Fibroblast of lung (primary cell): Measurements from ENCODE around the gene COX4I2. TPM values are rescaled to one million over a fixed set of nuclear protein-coding genes. Genes with fewer than 3 reads are reported as not detected.

Experiments used
- DNase-seq, 2 donors: peaks; one replicate each; pipeline versions ENCODE4 v3.0.0 to v3.0.0-alpha.2; 2010; ENCODE audit warnings: low read depth in 2 of 2
- H2AFZ ChIP-seq: 2 replicates; pipeline ENCODE4 v1.5.1; 2012; ENCODE audit warnings: low read length, control low read depth, inconsistent platforms
- H3K27ac ChIP-seq: 2 replicates; pipeline ENCODE4 v1.5.1; 2011; ENCODE audit warnings: low read length, control low read depth; ENCODE audit not compliant: insufficient read depth
- H3K27me3 ChIP-seq: 2 replicates; pipeline ENCODE4 v1.5.1; 2011; ENCODE audit warnings: mild to moderate bottlenecking, low read length; ENCODE audit not compliant: control insufficient read depth, insufficient read depth
- H3K36me3 ChIP-seq: 2 replicates; pipeline ENCODE4 v1.5.1; 2011; ENCODE audit warnings: low read length; ENCODE audit not compliant: control insufficient read depth, insufficient read depth
- H3K4me1 ChIP-seq: 2 replicates; pipeline ENCODE4 v1.5.1; 2011; ENCODE audit warnings: low read length; ENCODE audit not compliant: control insufficient read depth, insufficient read depth; ENCODE audit errors: extremely low read depth
- H3K4me2 ChIP-seq: 2 replicates; pipeline ENCODE4 v1.5.1; 2011; ENCODE audit warnings: low read length, control low read depth; ENCODE audit not compliant: insufficient read depth; ENCODE audit errors: extremely low read depth
- H3K4me3 ChIP-seq, 4 experiments: fragments of 200-600 bp in 1 of 4; sonication (generic) in 1 of 4; replicated peaks in 1 of 4; 2 replicates each; pipeline ENCODE4 v1.5.1; 2011 to 2016; ENCODE audit warnings: low read length in 4 of 4, low read depth in 3 of 4, mild to moderate bottlenecking in 3 of 4, control low read depth in 2 of 4, inconsistent platforms in 1 of 4, mixed read lengths in 1 of 4; ENCODE audit not compliant: insufficient read depth in 1 of 4; ENCODE audit errors: control extremely low read depth in 1 of 4
- H3K79me2 ChIP-seq: 2 replicates; pipeline ENCODE4 v1.5.1; 2012; ENCODE audit warnings: mild to moderate bottlenecking, low read length, inconsistent platforms; ENCODE audit not compliant: control insufficient read depth, insufficient read depth
- H3K9ac ChIP-seq: 2 replicates; pipeline ENCODE4 v1.5.1; 2011; ENCODE audit warnings: mild to moderate bottlenecking, low read length, control low read depth; ENCODE audit not compliant: insufficient read depth
- H3K9me3 ChIP-seq: 2 replicates; pipeline ENCODE4 v1.5.1; 2012; ENCODE audit warnings: low read depth, low read length; ENCODE audit not compliant: control insufficient read depth, insufficient read depth
- H4K20me1 ChIP-seq: 2 replicates; pipeline ENCODE4 v1.5.1; 2011; ENCODE audit warnings: low read length; ENCODE audit not compliant: control insufficient read depth, insufficient read depth; ENCODE audit errors: extremely low read depth
- CTCF ChIP-seq, 2 donors: IDR thresholded peaks in 1 of 2; conservative IDR thresholded peaks in 1 of 2; 1 replicate in 1 of 2; 2 replicates in 1 of 2; pipeline ENCODE4 v1.5.1; 2011 to 2012; ENCODE audit warnings: low read length in 2 of 2, control low read depth in 1 of 2, inconsistent platforms in 1 of 2, low read depth in 1 of 2, mild to moderate bottlenecking in 1 of 2
- EZH2 ChIP-seq: IDR thresholded peaks from 2 replicates; pipeline ENCODE4 v1.5.1; 2012; ENCODE audit warnings: low read length, control low read depth, mild to moderate bottlenecking; ENCODE audit errors: missing control alignments
- polyA plus RNA-seq, 2 donors: library from polyadenylated mRNA; depleted of rRNA in 1 of 2; stranded (reverse) in 1 of 2; unstranded in 1 of 2; fragments of >200 nt; gene quantifications; 2 replicates each; pipeline ENCODE4 v1.2.1, GENCODE V29; 2011 to 2012; ENCODE audit warnings: missing spikeins in 1 of 2
- total RNA-seq: library from RNA; depleted of rRNA; stranded (reverse); fragments of >200 nt; gene quantifications from 2 replicates; pipeline ENCODE4 v1.2.1, GENCODE V29; 2014

The COX4I2 gene
- total and polyA plus RNA-seq, 2 donors (not counting 1 experiment from before 2014, with no cell fraction given) = not detected

- Histone ChIP-seq H3K36me3 (peaks cover 12% of the 10 kb centered on the region), H4K20me1 (no peaks in the 10 kb centered on the region), H3K9ac (no peak overlapping the region), H2AFZ (no peak overlapping the region), H3K4me2 (peak overlapping the region; percentile 15), H3K9me3 (no peaks in the 10 kb centered on the region), H3K79me2 (peaks cover 80% of the 10 kb centered on the region), H3K27ac (no peak overlapping the region), H3K4me3 (no peak overlapping the region), H3K27me3 (no peaks in the 10 kb centered on the region), H3K4me1 (peaks cover 24% of the 10 kb centered on the region)
- DNase-seq = peak in 1 of 2 donors; percentile 79
- TF ChIP-seq CTCF (conservative IDR thresholded peaks at IDR 0.05 in 1 of 2, IDR thresholded peaks at IDR 0.05 in 1 of 2; ENCODE audit: low read depth in 1 of 2, low read length in 2 of 2) (no peak), EZH2 (no peak)
These were observed 32.9 kb downstream of the COX4I2 start for GRCh38 chr20:31670371-31671228.

- TF ChIP-seq EZH2 = no peak
- TF ChIP-seq CTCF (conservative IDR thresholded peaks at IDR 0.05 in 1 of 2, IDR thresholded peaks at IDR 0.05 in 1 of 2; ENCODE audit: low read depth in 1 of 2, low read length in 2 of 2) = no peak
- DNase-seq = no peak
- Histone ChIP-seq H3K79me2 (peaks cover 86% of the 10 kb centered on the region), H3K4me2 (no peak overlapping the region), H2AFZ (no peak overlapping the region), H3K36me3 (peaks cover 6% of the 10 kb centered on the region), H3K4me1 (peaks cover 31% of the 10 kb centered on the region), H3K27me3 (no peaks in the 10 kb centered on the region), H4K20me1 (no peaks in the 10 kb centered on the region), H3K4me3 (no peak overlapping the region), H3K9ac (no peak overlapping the region), H3K9me3 (no peaks in the 10 kb centered on the region), H3K27ac (no peak overlapping the region)
These were observed 33.6 kb downstream of the COX4I2 start for GRCh38 chr20:31671324-31671723.

DNA sequence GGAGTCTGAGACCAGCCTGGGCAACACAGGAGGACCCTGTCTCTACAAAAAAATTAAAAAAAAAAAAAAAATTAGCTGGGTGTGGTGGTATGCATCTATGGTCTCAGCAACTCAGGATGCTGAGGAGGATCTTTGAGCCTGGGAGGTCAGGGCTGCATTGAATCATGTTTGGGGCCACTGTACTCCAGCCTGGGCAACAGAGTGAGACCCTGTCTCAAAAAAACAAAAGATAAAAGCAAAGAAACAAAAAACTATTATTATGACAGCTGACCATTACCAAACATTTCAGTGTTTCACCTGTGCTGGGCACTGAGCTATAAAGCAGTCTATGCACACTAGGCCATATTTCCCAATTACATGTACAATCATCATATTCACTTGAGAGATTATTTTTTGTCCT is 35.7 kb downstream of the COX4I2 start:
- no peak overlapping the region for H3K9ac ChIP-seq
- H3K4me2 ChIP-seq = no peak overlapping the region
- no peak for DNase-seq
- peaks cover 4% of the 10 kb centered on the region for H3K36me3 ChIP-seq
- H2AFZ ChIP-seq = no peak overlapping the region
- no peak overlapping the region for H3K4me3 ChIP-seq
- H3K79me2 ChIP-seq = peaks cover 84% of the 10 kb centered on the region
- no peak for TF ChIP-seq EZH2
- TF ChIP-seq CTCF (conservative IDR thresholded peaks at IDR 0.05 in 1 of 2, IDR thresholded peaks at IDR 0.05 in 1 of 2; ENCODE audit: low read depth in 1 of 2, low read length in 2 of 2) = no peak
- no peaks in the 10 kb centered on the region for H3K27me3 ChIP-seq
- H3K4me1 ChIP-seq = peaks cover 34% of the 10 kb centered on the region
- H4K20me1 ChIP-seq = no peaks in the 10 kb centered on the region
- no peaks in the 10 kb centered on the region for H3K9me3 ChIP-seq
- H3K27ac ChIP-seq = no peak overlapping the region
